Mononuclear cell (primary cell): ENCODE data around the gene GCK. TPM values are rescaled to one million over a fixed set of nuclear protein-coding genes. Genes with fewer than 3 reads are reported as not detected.

Experiments
- H3K27me3 ChIP-seq: 2 replicates; pipeline ENCODE4 v1.6.0; 2011; ENCODE audit warnings: low read length, control low read depth; ENCODE audit not compliant: insufficient read depth
- H3K4me1 ChIP-seq: 2 replicates; pipeline ENCODE4 v1.5.1; 2011; ENCODE audit warnings: mild to moderate bottlenecking, low read length, control low read depth; ENCODE audit not compliant: insufficient read depth
- H3K4me3 ChIP-seq: 2 replicates; pipeline ENCODE4 v1.5.1; 2011; ENCODE audit warnings: mild to moderate bottlenecking, low read length, moderate library complexity
- H3K9me3 ChIP-seq: 2 replicates; pipeline ENCODE4 v1.5.1; 2011; ENCODE audit warnings: low read depth, mild to moderate bottlenecking, control low read depth, low read length
- total RNA-seq: library from RNA; depleted of rRNA; stranded (reverse); fragments of >200 nt; gene quantifications from one replicate; pipeline ENCODE4 v1.2.3, GENCODE V29; 2012

The GCK gene
- total RNA-seq, 1 donor, result 0.21 TPM

- Histone ChIP-seq H3K9me3 (no peaks in the 10 kb centered on the region), H3K27me3 (peaks cover 6% of the 10 kb centered on the region), H3K4me3 (no peak overlapping the region)
Observed at GRCh38 chr7:44102846-44103565, 86.2 kb downstream of the GCK start.

GRCh38 chr7:44101966-44102845, 87.0 kb downstream of the GCK start:
- no peaks in the 10 kb centered on the region for H3K9me3 ChIP-seq
- no peak overlapping the region for H3K4me3 ChIP-seq
- peaks cover 12% of the 10 kb centered on the region for H3K4me1 ChIP-seq
- peaks cover 6% of the 10 kb centered on the region for H3K27me3 ChIP-seq

More at GRCh38 chr7:44102846-44103565, 86.2 kb downstream of the GCK start:
- H3K4me1 ChIP-seq, result peaks cover 6% of the 10 kb centered on the region

- peaks cover 12% of the 10 kb centered on the region for H3K4me1 ChIP-seq
- H3K4me3 ChIP-seq, result no peak overlapping the region
- H3K9me3 ChIP-seq, result no peaks in the 10 kb centered on the region
- peaks cover 6% of the 10 kb centered on the region for H3K27me3 ChIP-seq
Observed at GRCh38 chr7:44101303-44101965, 87.8 kb downstream of the GCK start.

- Histone ChIP-seq H3K4me1 (peaks cover 12% of the 10 kb centered on the region), H3K27me3 (peaks cover 6% of the 10 kb centered on the region), H3K4me3 (no peak overlapping the region), H3K9me3 (no peaks in the 10 kb centered on the region)
Observed at GRCh38 chr7:44100458-44101302, 88.6 kb downstream of the GCK start.

GRCh38 chr7:44099669-44100068, 89.6 kb downstream of the GCK start:
- no peak overlapping the region for H3K4me3 ChIP-seq
- peaks cover 6% of the 10 kb centered on the region for H3K27me3 ChIP-seq
- H3K9me3 ChIP-seq, result no peaks in the 10 kb centered on the region
- H3K4me1 ChIP-seq, result peaks cover 12% of the 10 kb centered on the region

- H3K9me3 ChIP-seq, result no peaks in the 10 kb centered on the region
- H3K4me1 ChIP-seq, result peaks cover 12% of the 10 kb centered on the region
- H3K4me3 ChIP-seq, result no peak overlapping the region
- H3K27me3 ChIP-seq, result peaks cover 3% of the 10 kb centered on the region
Observed at GRCh38 chr7:44098092-44099068, 90.9 kb downstream of the GCK start.

- Histone ChIP-seq H3K27me3 (no peaks in the 10 kb centered on the region), H3K4me1 (peaks cover 12% of the 10 kb centered on the region), H3K9me3 (no peaks in the 10 kb centered on the region), H3K4me3 (no peak overlapping the region)
Observed at GRCh38 chr7:44097064-44097932, 91.9 kb downstream of the GCK start.

- peaks cover 12% of the 10 kb centered on the region for H3K4me1 ChIP-seq
- H3K27me3 ChIP-seq, result no peaks in the 10 kb centered on the region
- H3K9me3 ChIP-seq, result no peaks in the 10 kb centered on the region
- H3K4me3 ChIP-seq, result no peak overlapping the region
Observed at GRCh38 chr7:44096326-44096881, 92.8 kb downstream of the GCK start.

GRCh38 chr7:44095781-44096180, 93.5 kb downstream of the GCK start:
- no peaks in the 10 kb centered on the region for H3K9me3 ChIP-seq

GRCh38 chr7:44094883-44095592, 94.2 kb downstream of the GCK start:
- H3K27me3 ChIP-seq, result no peaks in the 10 kb centered on the region
- H3K9me3 ChIP-seq, result no peaks in the 10 kb centered on the region
- peaks cover 6% of the 10 kb centered on the region for H3K4me1 ChIP-seq
- H3K4me3 ChIP-seq, result no peak overlapping the region

More at GRCh38 chr7:44095781-44096180, 93.5 kb downstream of the GCK start:
- Histone ChIP-seq H3K4me1 (peaks cover 6% of the 10 kb centered on the region), H3K4me3 (no peak overlapping the region), H3K27me3 (no peaks in the 10 kb centered on the region)

- H3K9me3 ChIP-seq, result no peaks in the 10 kb centered on the region
- no peaks in the 10 kb centered on the region for H3K27me3 ChIP-seq
- no peak overlapping the region for H3K4me3 ChIP-seq
- peaks cover 6% of the 10 kb centered on the region for H3K4me1 ChIP-seq
Observed at GRCh38 chr7:44094365-44094764, 94.9 kb downstream of the GCK start.
